NK-92 (cell line): ENCODE measurements around the gene LAMC2.

ENCODE experiments used
- DNase-seq: peaks from one replicate; lab custom pipeline; 2025; ENCODE audit not compliant: unreplicated experiment; lab: John Stamatoyannopoulos, UW

Gene LAMC2

GRCh38 chr1:183210681-183211080 is 24.6 kb downstream of the LAMC2 start:
- DNase-seq, result no peak

- DNase-seq, result no peak
These were observed 26.8 kb downstream of the LAMC2 start for GRCh38 chr1:183212870-183213269.

GRCh38 chr1:183214021-183214970 is 28.2 kb downstream of the LAMC2 start:
- no peak for DNase-seq

- no peak for DNase-seq
These were observed 29.1 kb downstream of the LAMC2 start for GRCh38 chr1:183215076-183215720.

- no peak for DNase-seq
These were observed 29.9 kb downstream of the LAMC2 start for GRCh38 chr1:183215936-183216335.

- DNase-seq, result no peak
These were observed 32.1 kb downstream of the LAMC2 start for GRCh38 chr1:183218027-183218618.

GRCh38 chr1:183218971-183219615 is 33.0 kb downstream of the LAMC2 start:
- no peak for DNase-seq

GRCh38 chr1:183219616-183220009 is 33.5 kb downstream of the LAMC2 start:
- no peak for DNase-seq

GRCh38 chr1:183222909-183223308 is 36.8 kb downstream of the LAMC2 start:
- no peak for DNase-seq

GRCh38 chr1:183223467-183223866 is 37.4 kb downstream of the LAMC2 start:
- no peak for DNase-seq

- no peak for DNase-seq
These were observed 40.3 kb downstream of the LAMC2 start for GRCh38 chr1:183226361-183226760.

GRCh38 chr1:183226963-183227362 is 40.9 kb downstream of the LAMC2 start:
- no peak for DNase-seq

GRCh38 chr1:183227422-183228346 is 41.6 kb downstream of the LAMC2 start:
- DNase-seq, result no peak

GRCh38 chr1:183228347-183229220 is 42.5 kb downstream of the LAMC2 start:
- DNase-seq, result no peak

GRCh38 chr1:183230413-183230812 is 44.3 kb downstream of the LAMC2 start:
- DNase-seq, result no peak

GRCh38 chr1:183231545-183231944 is 45.5 kb downstream of the LAMC2 start:
- no peak for DNase-seq

- DNase-seq, result no peak
These were observed 47.0 kb downstream of the LAMC2 start for GRCh38 chr1:183233113-183233512.

- no peak for DNase-seq
These were observed 48.8 kb downstream of the LAMC2 start for GRCh38 chr1:183234660-183235476.

- DNase-seq, result no peak
These were observed 49.4 kb downstream of the LAMC2 start for GRCh38 chr1:183235503-183235902.
